Measurements from ENCODE around the gene PPP3CA.

- TF ChIP-seq CTCF (IDR thresholded peaks at IDR 0.05) (no peak), POLR2A (IDR thresholded peaks at IDR 0.05) (no peak)
Measured at GRCh38 chr4:101118617-101119016, 228.7 kb downstream of the PPP3CA start.

Data from lower leg skin (tissue), 3 donors.